HG02840 (cell line): Measurements from ENCODE around the gene PPDPF.

Experiments
- ATAC-seq: cut with Tn5 transposase; IDR thresholded peaks from one replicate; pipeline ENCODE4 v1.9.1; 2021; ENCODE audit warnings: mild to moderate bottlenecking, moderate library complexity, moderate number of reproducible peaks; ENCODE audit not compliant: unreplicated experiment, low FRiP score

Gene PPDPF

GRCh38 chr20:63536241-63536977 is 15.8 kb downstream of the PPDPF start:
- no peak for ATAC-seq

- ATAC-seq, result no peak
These were observed 16.5 kb downstream of the PPDPF start, which contains the start of gene PTK6 for GRCh38 chr20:63536997-63537524. Gene PTK6 (minus strand): TSS chr20:63537376. CDS start chr20:63537314, 62 bp downstream.

- ATAC-seq, result peak; percentile 83
These were observed 17.1 kb downstream of the PPDPF start for GRCh38 chr20:63537525-63538203.

GRCh38 chr20:63538204-63539091 is 17.9 kb downstream of the PPDPF start:
- ATAC-seq, result no peak

- ATAC-seq, result no peak
These were observed 18.5 kb downstream of the PPDPF start for GRCh38 chr20:63539092-63539430.

- ATAC-seq, result no peak
These were observed 19.1 kb downstream of the PPDPF start for GRCh38 chr20:63539441-63540370.

- ATAC-seq, result no peak
These were observed 20.0 kb downstream of the PPDPF start for GRCh38 chr20:63540417-63541186.

- no peak for ATAC-seq
These were observed 20.8 kb downstream of the PPDPF start for GRCh38 chr20:63541371-63541770.

GRCh38 chr20:63542031-63542559 is 21.5 kb downstream of the PPDPF start:
- ATAC-seq, result no peak

GRCh38 chr20:63542696-63543095 is 22.1 kb downstream of the PPDPF start:
- no peak for ATAC-seq

- ATAC-seq, result no peak
These were observed 22.6 kb downstream of the PPDPF start for GRCh38 chr20:63543131-63543530.

GRCh38 chr20:63543733-63544132 is 23.2 kb downstream of the PPDPF start:
- ATAC-seq, result no peak

- ATAC-seq, result no peak
These were observed 23.8 kb downstream of the PPDPF start for GRCh38 chr20:63544241-63544957.

GRCh38 chr20:63544958-63545516 is 24.5 kb downstream of the PPDPF start:
- ATAC-seq, result no peak

GRCh38 chr20:63545814-63546213 is 25.2 kb downstream of the PPDPF start:
- ATAC-seq, result no peak

- no peak for ATAC-seq
These were observed 25.8 kb downstream of the PPDPF start for GRCh38 chr20:63546256-63546955.
